Measurements from ENCODE around the gene BTN3A1.
A peak's percentile ranks its signal among the peaks of the same experiment; 100 is the strongest.

BTN3A1 gene

DNA sequence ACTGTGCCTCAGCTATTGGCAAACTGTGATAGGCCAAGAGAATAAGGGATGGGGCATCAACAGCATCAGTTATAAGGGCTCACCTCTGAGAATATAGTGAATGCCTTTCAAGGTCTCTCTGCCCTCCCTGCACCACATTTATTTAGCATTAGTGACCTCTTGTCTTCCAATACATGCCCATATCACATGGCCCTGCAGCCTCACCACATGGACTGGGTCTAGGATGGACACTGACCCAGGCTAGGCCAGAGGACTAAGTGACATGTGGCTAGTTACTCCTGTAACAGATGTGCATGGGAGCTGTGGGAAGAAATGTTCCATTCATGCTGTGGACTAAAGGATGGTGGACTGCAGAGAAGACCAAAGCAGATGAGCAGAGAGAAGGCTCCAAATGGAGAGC, 22.3 kb upstream of the BTN3A1 start:
- DNase-seq = no peak

DNA sequence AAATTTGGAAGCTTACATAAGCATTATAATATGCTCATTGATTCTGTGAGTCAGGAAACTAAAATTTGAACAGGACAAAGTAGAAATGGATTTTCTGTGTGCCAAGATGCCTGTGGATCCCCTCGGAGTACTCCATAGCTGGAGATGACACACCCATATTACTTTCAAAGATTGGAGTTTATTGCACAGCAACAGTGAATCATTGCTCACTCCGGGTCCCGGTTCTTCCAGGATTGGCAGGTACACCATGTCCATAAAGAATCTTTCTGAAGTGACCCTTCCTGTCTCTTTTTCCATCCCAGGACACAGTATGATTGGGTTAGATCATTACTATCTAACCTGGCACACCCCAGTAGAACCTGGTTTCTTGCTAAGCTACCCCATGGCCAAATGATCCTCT, 21.8 kb upstream of the BTN3A1 start:
- no peak for DNase-seq

DNA sequence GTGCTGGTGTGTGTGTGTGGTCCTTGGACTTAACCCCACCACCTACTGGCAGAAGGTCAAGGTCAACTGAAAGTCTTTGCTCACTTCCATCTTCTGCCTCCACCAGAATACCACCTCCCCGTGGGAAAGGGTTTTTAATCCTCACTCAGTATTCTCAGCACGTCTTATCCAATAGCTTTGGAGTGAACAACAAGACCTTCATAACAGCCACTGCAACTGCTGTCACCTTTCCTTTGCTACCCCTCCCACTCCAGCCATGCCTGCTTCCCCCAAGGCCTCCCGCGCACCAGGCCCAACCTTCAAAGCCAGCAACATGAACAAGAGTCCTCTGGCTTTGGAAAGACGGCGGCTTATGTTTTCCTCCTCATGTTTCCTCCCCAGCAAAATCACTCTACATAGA, 20.0 kb upstream of the BTN3A1 start:
- DNase-seq = no peak

DNA sequence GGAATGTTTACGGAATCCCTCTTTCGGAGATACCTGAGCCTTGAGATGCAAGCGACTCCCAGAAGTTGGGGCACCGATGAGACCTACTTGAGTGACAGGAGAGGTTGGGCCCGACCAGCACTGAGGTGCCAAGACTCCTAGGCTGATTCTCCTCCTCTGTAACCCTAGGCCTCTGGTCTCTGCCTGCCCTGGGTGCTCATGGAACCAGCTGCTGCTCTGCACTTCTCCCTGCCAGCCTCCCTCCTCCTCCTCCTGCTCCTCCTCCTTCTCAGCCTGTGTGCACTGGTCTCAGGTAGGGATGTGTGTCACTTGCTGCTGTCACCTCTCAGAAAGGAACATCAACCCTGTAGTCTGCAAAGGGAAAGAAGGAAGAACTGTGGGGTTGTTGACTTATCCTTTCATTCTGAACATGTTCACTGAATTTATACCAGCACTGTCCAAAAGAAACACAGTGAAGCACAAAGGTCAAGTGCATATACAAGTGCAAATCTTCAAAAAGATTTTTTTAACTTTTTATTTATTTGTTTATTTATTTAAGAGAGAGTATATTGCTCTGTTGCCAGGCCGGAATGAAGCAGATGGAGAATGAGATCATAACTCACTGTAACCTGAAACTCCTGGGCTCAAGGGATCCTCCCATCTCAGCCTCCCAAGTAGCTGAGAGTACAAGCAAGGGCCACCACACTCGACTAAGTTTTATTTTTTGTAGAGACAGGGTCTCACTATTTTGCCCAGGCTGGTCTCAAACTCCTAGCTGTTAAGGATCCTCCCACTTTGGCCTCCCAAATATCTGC, 18.3 kb upstream of the BTN3A1 start:
- peak; percentile 46 for DNase-seq

DNA sequence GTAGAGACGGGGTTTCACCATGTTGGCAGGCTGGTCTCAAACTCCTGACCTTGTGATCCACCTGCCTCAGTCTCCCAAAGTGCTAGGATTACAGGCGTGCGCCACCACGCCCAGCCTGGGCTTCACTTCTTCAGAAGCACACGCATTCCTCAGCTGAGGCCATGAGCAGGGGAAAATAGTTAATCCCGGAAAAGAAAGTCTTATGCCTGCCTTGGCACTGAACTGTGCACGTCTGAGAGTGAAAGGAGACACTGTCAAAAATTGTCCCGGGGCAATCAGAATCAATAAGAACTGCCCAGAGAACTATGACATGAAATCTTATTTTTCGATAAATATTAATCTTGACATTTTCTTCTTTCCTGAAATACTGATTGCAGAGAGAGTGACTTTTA, 16.3 kb upstream of the BTN3A1 start:
- no peak for DNase-seq

DNA sequence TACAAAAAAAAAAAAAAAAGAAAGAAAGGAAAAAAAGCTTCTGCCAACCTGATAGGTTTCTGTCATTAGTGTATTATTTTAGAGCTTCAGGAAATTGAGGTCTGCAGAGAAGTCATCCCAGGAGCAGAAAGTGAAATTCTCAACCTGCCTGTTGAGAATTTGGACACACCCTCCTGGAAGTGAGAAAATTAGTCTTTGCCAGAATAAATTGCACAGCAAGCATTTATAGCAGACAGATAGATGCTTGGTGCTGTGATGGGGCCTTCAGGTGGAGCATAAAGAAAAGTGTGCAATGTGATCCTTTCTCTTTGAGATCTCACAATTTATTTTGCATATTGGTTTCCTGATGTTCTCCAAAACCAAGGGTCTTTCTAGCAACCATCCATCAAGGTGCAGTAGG, 14.5 kb upstream of the BTN3A1 start:
- no peak for DNase-seq

DNA sequence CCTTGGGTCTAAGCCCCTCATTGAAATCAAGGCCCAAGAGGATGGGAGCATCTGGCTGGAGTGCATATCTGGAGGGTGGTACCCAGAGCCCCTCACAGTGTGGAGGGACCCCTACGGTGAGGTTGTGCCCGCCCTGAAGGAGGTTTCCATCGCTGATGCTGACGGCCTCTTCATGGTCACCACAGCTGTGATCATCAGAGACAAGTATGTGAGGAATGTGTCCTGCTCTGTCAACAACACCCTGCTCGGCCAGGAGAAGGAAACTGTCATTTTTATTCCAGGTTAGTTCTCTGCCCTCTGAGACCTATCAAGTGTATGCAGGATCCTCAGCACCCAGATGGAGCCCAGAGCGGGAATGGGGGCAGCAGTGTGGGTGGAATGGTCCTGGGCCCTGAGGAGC, 14.1 kb upstream of the BTN3A1 start:
- no peak for DNase-seq

DNA sequence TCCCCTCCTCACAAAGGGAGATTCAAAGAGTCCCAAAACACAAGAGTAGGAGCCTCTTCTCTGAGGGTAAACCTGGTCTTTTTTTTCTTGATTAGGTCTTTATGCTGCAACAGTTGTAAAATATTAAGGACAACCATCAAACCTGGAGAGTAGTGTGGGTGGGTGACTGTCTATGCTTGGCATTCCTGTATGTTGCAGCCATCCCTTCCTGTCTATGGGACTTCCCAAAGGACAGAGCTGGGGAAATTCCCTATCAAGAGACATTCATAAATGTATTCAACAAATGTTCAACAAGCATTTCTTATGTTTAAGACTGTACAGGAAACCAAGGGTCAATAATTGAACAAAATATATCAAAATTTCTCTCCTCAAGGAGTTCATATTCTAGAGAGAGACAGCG, 13.6 kb upstream of the BTN3A1 start:
- no peak for DNase-seq

DNA sequence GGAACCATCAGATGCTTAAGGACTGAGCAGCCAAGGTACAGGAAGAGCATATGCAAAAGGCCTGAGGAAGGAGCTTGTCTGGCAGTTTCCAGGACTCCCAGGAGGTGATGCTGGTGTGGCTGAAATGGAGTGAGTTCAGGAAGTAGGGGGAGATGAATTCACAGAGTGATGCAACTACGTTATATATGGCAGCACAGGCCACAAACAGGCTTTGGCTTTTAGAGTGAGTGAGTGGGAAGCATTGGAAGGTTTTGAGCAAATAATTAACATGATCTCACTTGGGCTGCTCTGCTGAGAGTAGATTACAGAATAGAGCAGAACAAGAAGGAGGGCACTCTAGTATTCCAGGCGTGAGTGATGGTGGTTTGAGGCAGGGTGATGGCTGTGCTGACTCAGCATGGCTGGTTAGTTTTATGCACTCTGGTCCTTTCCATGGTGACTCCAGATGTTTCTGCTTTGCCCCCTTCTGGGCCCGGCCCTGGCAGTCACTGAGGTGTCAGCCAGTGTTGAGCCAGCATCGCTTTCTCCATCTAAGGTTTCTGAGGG, 12.7 kb upstream of the BTN3A1 start:
- DNase-seq = peak; percentile 50

DNA sequence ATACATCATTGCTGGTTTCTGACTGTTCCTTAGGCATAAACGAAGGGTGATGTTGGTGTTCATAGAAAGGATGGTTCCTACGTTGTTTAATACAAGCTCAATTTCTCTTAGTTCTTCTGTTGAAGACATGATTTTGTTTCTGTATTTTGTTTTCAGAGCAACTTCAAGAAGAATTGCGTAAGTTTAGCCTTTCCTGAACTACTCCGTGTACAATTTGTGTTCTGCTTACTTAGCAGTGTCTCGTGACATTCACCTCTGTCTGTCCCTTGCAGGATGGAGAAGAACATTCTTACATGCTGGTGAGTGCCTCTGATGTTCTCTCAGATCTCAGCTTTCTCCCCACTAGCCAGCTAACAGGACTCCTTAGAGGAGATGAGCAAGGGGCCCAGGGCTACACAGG, 11.5 kb upstream of the BTN3A1 start:
- DNase-seq = no peak

DNA sequence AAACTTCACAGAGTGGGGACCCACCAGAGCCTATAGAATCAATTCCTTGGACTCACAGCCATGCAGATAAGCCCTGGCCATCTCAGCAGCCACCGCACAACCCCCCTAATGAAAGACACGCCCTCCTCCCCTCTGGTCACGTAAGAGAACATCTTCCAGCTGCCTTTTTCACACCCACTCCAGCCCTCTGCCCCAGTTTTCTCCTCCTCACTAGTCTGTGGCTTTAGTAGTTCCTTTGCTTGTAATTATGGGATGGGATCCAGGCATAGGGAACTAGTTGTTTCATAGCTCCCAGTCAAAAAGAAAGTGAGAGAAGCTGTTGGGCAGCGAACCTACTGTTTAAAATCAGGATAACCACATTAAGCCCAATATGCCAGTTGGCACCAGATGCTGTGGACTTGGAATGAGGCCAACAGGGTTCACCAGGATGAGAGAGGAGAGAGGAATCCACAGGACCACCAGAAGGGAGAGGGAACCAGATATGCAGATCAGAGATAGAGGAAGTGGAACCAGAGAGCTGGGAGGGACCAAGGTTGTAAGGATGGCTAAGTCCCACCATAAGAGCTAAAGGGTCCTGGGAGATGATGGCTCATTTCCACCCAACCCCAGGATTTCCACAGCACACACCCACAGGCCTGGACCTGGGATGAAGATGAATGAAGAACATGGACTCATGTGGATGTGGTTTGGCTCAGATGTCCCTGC, 9.0 kb upstream of the BTN3A1 start:
- no peak for DNase-seq

DNA sequence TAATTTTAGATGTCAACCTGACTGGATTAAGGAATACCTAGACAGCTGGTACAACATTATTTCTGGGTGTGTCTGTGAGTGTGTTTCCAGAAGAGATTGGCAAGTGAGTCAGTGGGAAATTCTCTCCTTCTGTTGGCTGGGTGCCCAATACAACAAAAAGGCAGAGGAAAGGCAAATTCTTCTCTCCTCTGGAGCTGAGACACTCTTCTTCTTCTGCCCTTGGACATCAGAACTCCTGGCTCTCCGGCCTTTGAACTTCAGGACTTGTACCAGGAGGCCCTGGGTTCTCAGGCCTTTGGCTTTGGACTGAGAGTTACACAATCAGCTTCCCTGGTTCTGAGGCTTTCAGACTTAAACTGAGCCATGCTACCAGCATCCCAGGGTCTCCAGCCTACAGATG, 7.8 kb upstream of the BTN3A1 start:
- DNase-seq = peak; percentile 73

DNA sequence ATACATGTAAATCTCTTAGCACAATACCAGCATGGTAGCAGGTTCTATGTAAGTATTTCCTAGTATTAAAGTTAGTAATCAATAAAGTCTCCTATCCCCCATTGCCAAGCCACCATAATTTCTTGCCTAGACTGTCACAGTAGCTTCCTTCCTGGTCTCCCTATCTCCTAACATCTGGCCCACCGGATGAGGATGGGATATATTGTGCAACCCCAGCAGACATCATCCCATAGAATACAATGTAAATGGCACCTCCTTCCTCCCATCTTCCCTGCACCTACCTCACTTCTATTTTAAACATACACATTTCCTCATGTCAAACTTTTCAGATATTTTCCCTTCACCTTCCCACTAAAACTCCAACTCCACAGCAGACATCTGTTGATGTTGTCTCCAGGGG, 3.5 kb upstream of the BTN3A1 start:
- DNase-seq = no peak

DNA sequence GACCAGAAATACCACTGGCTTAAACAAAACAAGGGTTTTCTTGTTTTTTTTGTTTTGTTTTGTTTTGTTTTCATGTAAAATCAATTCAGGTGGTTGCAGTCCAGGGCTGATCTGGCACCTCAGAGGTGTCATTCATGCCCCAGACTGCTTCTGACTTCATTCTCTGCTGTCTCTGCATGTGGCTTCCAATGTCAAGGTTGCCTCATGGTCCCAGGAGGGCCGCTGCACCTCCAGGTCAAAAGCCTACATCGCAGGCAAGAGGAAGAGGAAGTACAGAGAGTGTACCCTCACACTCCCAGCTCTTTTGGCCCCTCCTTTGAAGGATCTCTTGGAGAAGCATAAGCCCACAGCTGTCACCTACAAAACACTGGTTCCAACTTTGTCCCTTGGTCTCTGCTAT, 1.4 kb upstream of the BTN3A1 start:
- no peak for DNase-seq

DNA sequence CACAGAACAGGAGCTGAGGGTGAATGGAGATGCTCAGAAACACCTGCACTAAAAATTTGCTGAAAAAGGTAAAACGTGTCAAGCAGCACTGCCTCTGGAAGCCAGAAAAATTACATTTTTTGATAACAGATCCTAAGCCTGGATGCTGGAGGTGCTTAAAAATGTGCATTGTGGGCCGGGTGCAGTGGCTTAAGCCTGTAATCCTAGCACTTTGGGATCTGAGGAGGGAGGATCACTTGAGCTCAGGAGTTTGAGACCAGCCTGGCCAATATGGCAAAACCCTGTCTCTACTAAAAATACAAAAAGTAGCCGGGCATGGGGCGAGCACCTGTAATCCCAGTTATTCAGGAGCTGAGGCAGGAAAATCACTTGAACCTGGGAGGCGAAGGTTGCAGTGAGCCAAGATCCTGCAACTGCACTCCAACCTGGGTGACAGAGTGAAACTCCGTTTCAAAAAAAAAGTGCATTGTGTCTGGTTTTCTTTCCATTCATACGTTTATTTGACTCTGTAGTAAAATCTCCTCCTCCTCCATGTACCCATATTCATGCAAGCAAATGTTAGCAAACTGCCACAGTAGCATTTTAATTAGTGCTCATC, 587 bp upstream of the BTN3A1 start:
- DNase-seq = no peak

DNA sequence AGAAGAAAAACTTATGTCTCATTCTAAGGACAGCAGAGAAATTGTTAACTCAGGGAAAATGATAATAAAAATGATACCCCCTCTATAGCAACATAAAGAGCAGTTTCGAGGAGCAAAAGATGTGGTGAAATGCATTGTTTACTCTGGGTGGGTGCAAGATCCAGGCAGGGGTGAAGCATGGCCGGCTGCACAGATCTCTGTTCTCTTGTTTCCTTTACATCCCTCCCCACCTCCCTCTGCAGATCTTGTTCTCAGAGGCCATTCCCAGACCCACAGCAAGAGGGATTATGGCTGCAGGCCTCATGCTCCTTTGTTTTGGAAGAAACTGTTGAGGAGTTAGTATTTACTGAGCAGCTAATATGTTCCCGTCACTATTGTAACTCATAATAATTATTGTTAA, 1.8 kb downstream of the BTN3A1 start:
- no peak for DNase-seq

DNA sequence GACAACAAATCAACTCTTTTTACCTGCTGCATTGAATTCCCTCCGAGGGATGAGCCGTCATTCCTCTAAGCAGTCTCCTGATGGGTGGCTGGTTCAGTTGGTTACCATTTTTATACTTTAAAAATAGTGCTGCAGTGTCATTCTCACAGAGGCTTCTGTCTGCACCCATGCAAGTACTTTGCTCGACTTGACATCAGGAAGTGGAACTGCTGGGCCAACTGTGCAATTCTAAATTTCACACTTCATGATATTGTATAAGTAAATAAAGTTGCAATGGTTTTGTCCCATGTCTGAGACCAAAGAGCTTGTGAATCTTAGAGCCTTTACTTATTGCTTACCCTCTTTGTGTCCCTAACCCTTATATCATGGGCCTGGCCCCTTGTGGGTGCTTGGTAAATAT, 2.5 kb downstream of the BTN3A1 start:
- no peak for DNase-seq

DNA sequence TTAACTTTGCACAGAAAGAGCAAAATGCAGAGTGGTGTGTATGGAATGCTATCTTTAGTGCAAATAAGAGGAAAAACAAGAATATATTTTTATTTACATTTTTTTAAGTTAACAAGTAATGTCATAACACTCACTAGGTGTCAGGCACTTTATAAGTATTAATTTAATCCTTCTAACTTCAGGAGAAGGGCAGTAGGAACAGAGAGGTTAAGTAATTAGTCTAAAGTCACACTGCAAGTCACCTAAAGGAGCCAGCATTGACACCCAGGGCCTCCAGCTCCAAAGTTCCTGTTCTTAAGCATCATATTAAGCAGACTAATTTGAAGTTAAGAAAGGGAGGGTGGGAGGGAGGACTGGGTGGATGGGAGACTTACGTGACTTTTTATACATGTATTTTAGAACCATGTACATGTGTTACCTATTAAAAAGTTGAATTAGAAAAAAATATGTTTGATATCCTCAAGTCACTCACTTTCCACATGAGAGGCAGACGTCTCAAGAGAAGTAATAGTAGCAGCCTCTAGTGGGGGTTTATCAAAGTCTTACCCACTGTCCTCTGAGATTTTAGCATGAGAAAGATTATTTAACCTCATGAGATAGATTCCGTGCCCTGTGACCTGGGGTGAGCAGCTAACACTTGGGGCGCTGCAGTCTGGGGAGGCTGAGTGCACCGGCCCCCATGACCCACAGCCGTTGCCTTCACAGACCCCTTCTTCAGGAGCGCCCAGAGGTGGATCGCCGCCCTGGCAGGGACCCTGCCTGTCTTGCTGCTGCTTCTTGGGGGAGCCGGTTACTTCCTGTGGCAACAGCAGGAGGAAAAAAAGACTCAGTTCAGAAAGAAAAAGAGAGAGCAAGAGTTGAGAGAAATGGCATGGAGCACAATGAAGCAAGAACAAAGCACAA, 7.0 kb downstream of the BTN3A1 start:
- DNase-seq = no peak

DNA sequence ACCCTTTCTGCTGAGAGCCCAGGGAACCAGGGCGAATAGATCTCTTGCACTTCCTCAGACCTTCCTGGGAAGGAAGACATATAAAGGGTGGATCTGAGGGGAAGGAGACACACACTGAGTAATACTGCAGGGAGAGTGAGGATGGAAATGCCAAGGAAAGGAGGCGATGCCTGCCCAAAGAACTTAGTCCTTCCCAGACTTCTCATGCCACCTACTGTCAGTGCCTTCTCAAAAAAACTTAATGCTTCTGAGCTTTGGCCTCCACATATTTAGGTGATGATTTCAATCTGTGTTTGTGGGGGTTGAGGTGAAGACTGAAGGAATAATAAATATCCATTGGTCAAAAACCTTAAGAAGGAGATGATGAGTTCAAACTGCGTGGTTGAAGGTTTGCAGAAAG, 9.7 kb downstream of the BTN3A1 start:
- DNase-seq = no peak

DNA sequence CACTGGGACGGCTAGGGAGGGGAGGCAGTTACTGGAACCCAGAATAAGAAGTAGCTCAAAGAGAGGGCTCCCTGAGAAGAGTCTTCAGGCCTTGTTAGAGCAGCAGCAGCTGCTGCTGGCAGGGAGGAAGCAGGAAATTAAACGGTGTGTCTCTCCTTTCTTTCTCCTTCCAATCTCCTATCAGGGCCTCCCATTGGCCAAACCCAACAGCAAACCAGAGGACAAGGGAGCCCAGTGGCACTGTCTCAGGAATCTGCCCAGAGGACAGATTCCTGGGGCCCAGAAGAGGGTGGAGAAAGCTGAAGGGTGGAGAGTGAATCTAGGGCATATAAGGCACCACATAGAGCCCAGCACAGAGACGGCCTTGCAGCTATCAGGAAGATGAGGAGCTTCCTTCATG, 10.2 kb downstream of the BTN3A1 start:
- DNase-seq = no peak

DNA sequence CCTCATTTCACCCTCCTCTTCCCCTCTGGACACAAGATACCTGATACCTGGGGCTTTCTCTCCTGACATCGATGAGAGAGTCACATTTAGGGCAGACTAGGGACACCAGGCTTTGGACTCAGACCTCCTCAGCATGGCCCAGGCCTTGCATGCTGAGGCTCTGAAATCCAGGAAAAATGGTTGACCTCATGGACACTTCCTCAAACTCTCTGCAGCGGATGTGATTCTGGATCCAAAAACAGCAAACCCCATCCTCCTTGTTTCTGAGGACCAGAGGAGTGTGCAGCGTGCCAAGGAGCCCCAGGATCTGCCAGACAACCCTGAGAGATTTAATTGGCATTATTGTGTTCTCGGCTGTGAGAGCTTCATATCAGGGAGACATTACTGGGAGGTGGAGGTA, 10.9 kb downstream of the BTN3A1 start:
- no peak for DNase-seq

DNA sequence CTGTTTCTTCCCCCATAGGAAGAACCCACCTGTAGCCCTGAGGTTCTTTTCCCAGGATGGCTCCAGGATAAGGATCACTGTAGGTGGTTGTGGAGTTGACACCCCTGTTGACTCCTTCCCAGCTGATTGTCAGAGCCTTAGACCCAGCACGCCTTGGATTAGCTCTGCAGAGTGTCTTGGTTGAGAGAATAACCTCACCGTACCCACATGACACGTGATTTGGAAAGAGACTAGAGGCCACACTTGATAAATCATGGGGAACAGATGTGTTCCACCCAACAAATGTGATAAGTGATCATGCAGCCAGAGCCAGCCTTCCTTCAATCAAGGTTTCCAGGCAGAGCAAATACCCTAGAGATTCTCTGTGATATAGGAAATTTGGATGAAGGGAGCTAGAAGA, 12.2 kb downstream of the BTN3A1 start:
- no peak for DNase-seq

Data from fibroblast of skin of abdomen (primary cell).